GM10248 (cell line): Measurements from ENCODE around the gene CELA2A.
"Not testable (repeated sequence)": the region's sequence is repeated elsewhere in the genome, so short reads cannot be mapped to it uniquely, and the experiment has no call there.

Experiments
- CTCF ChIA-PET: fragments of 300-600 bp; sonication (Branson Sonifier 250); formaldehyde crosslinking; extraction: SDS; loops from one replicate; lab custom pipeline; 2021; ENCODE audit warnings: antibody characterized with exemption; lab: Yijun Ruan, JAX
- POLR2A ChIA-PET: fragments of 350-650 bp; sonication (Branson Sonifier 250); formaldehyde crosslinking; extraction: SDS; loops from one replicate; lab custom pipeline; 2020; ENCODE audit warnings: antibody characterized with exemption; lab: Yijun Ruan, JAX
- DNase-seq: peaks from one replicate; pipeline ENCODE4 v3.0.0; 2012; ENCODE audit errors: extremely low spot score
- TF ChIP-seq, protein P1 (sequence below): IDR thresholded peaks from 2 replicates; pipeline ENCODE4 v1.5.1; 2012; ENCODE audit warnings: mild to moderate bottlenecking, low read depth; ENCODE audit errors: extremely low read depth, missing control alignments, control extremely low read depth

CELA2A gene

GRCh38 chr1:15513192-15513591, 56.7 kb downstream of the CELA2A start:
- ChIA-PET POLR2A (no interaction called here), CTCF (interaction anchor here (0.8 to 1.3 kb wide), 3 partner anchors 12 to 228 kb away, joined by 3 to 7 read pairs (median 3); no protein-coding TSS in a partner anchor)
- DNase-seq: no peak
- TF ChIP-seq, protein P1, sequence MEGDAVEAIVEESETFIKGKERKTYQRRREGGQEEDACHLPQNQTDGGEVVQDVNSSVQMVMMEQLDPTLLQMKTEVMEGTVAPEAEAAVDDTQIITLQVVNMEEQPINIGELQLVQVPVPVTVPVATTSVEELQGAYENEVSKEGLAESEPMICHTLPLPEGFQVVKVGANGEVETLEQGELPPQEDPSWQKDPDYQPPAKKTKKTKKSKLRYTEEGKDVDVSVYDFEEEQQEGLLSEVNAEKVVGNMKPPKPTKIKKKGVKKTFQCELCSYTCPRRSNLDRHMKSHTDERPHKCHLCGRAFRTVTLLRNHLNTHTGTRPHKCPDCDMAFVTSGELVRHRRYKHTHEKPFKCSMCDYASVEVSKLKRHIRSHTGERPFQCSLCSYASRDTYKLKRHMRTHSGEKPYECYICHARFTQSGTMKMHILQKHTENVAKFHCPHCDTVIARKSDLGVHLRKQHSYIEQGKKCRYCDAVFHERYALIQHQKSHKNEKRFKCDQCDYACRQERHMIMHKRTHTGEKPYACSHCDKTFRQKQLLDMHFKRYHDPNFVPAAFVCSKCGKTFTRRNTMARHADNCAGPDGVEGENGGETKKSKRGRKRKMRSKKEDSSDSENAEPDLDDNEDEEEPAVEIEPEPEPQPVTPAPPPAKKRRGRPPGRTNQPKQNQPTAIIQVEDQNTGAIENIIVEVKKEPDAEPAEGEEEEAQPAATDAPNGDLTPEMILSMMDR: no peak

DNA sequence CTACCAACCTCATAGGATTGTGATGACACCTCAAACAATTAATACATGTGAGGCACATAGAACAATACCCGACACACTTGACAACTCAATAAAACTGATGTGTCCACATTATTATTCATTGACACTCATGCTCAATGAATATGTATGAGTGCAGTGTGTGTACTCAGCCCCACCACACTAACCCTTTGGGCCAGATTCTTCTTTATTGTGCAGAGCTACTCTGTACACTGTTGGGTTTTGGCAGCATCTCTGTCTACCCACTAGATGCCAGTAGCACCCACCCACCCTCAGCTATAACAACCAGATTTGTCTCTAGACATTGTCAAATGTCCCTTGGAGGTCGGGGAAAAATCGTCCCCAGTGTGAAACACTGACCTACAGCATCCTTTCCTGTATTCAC, 57.4 kb downstream of the CELA2A start:
- TF ChIP-seq, protein P1: no peak
- CTCF ChIA-PET: interaction anchor here (1.1 to 1.3 kb wide), 2 partner anchors 12 to 227 kb away, joined by 3 to 7 read pairs; no protein-coding TSS in a partner anchor
- POLR2A ChIA-PET: no interaction called here
- no peak for DNase-seq

GRCh38 chr1:15514557-15514956, 58.0 kb downstream of the CELA2A start:
- CTCF ChIA-PET: interaction anchor here (1.3 to 1.5 kb wide), 2 partner anchors 10 to 13 kb away, joined by 7 to 8 read pairs; no protein-coding TSS in a partner anchor
- POLR2A ChIA-PET, DNase-seq: not testable (repeated sequence)

DNA sequence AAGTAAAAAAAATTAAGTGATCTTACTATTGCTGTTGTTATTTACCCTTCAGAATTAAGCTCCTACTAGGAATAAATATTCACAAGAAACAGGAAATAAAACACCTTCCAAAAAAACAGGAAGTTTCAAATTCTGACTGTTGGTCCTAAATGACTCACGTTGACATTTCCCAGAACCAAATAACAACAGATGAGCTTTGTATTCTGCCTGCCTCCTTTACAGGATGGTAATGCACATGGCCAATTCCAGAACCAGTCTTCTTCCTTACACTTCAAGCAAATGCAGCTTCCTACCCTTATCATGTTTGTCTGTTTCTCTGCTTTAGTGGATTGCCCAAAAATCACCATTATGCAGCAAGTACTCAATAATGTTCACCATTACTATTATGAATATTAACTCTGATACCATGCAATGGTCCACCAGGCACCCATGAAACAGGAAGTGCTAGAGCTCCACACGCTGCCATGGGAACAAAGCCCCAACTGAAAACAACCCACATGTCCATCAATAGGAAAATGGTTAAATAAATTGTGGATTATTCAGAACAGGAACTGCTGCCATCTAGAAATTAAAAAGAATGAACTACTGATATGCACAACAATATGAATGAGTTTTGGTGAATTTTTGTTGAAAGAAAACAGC, 58.6 kb downstream of the CELA2A start:
- ChIA-PET CTCF (interaction anchor here (1.5 kb wide), 1 partner anchor 10 kb away, joined by 8 read pairs; no protein-coding TSS in a partner anchor), POLR2A (interaction anchor here (0.6 kb wide), 1 partner anchor 44 kb away, joined by 6 read pairs; no protein-coding TSS in a partner anchor)
- DNase-seq: no peak

DNA sequence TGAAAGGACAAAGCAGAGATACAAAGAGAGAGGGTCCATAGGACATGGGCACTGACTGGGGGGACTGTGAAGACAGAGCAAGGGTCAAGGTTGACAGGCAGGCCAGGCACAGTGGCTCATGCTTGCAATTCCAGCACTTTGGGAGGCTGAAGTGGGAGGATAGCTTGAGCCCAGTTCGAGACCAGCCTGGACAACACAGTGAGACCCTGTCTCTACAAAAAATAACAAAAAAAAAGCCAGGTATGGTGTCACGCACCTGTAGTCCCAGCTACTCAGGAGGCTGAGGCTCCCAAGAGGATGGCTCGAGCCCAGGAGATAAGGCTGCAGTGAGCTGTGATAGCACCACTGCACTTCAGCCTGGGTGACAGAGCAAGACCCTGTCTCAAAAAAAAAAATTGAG, 63.1 kb downstream of the CELA2A start:
- TF ChIP-seq, protein P1: no peak
- ChIA-PET CTCF (no interaction called here), POLR2A (no interaction called here)
- no peak for DNase-seq

More for the DNA sequence above, 58.6 kb downstream of the CELA2A start:
- TF ChIP-seq, protein P1: no peak

GRCh38 chr1:15521206-15521906, 64.8 kb downstream of the CELA2A start:
- CTCF ChIA-PET, POLR2A ChIA-PET: not testable (repeated sequence)

More at GRCh38 chr1:15521206-15521906, 64.8 kb downstream of the CELA2A start:
- DNase-seq: not testable (repeated sequence)
